Neutrophil (primary cell): ENCODE results near the gene JCAD.

Experiments
- H3K27ac ChIP-seq: fragments of 200-600 bp; sonication (generic); 2 replicates; pipeline ENCODE4 v1.5.1; 2016; ENCODE audit warnings: mild to moderate bottlenecking, moderate library complexity
- H3K27me3 ChIP-seq: fragments of 200-600 bp; sonication (generic); 2 replicates; pipeline ENCODE4 v1.6.0; 2016; ENCODE audit warnings: mild to moderate bottlenecking
- H3K36me3 ChIP-seq: fragments of 200-600 bp; sonication (generic); 2 replicates; pipeline ENCODE4 v1.5.1; 2017
- H3K4me1 ChIP-seq, 2 experiments: fragments of 200-600 bp in 1 of 2; sonication (generic) in 1 of 2; 1 replicate in 1 of 2; 2 replicates in 1 of 2; pipeline versions ENCODE4 v1.5.1 to v1.6.1; 2013 to 2016; ENCODE audit warnings: low read depth in 1 of 2, low read length in 1 of 2, mild to moderate bottlenecking in 1 of 2, moderate library complexity in 1 of 2; ENCODE audit not compliant: control insufficient read depth in 1 of 2, insufficient read depth in 1 of 2
- H3K4me3 ChIP-seq, 2 experiments: fragments of 200-600 bp in 1 of 2; sonication (generic) in 1 of 2; 1 replicate in 1 of 2; 2 replicates in 1 of 2; pipeline ENCODE4 v1.5.1; 2013 to 2016; ENCODE audit warnings: low read depth in 1 of 2, low read length in 1 of 2, mild to moderate bottlenecking in 1 of 2, moderate library complexity in 1 of 2
- H3K9me3 ChIP-seq: fragments of 200-600 bp; sonication (generic); 2 replicates; pipeline ENCODE4 v1.5.1; 2016
- CTCF ChIP-seq: fragments of 200-600 bp; sonication (generic); IDR thresholded peaks from 2 replicates; pipeline ENCODE4 v1.5.1; 2016; ENCODE audit warnings: antibody characterized with exemption

JCAD gene

GRCh38 chr10:30092151-30092790 lies 32.9 kb upstream of the JCAD start:
- no peaks in the 10 kb centered on the region for H3K36me3 ChIP-seq
- no peak overlapping the region for H3K27ac ChIP-seq
- no peak overlapping the region for H3K4me3 ChIP-seq
- H3K27me3 ChIP-seq, result peaks cover 7% of the 10 kb centered on the region
- TF ChIP-seq CTCF, result no peak
- H3K4me1 ChIP-seq, result no peaks in the 10 kb centered on the region
- H3K9me3 ChIP-seq, result no peaks in the 10 kb centered on the region

- no peaks in the 10 kb centered on the region for H3K4me1 ChIP-seq
- H3K27ac ChIP-seq, result no peak overlapping the region
- no peak overlapping the region for H3K4me3 ChIP-seq
- no peaks in the 10 kb centered on the region for H3K36me3 ChIP-seq
- no peaks in the 10 kb centered on the region for H3K27me3 ChIP-seq
- no peak for TF ChIP-seq CTCF
- no peaks in the 10 kb centered on the region for H3K9me3 ChIP-seq
These were observed 31.8 kb upstream of the JCAD start for GRCh38 chr10:30091136-30091535.

GRCh38 chr10:30088178-30088577 lies 28.8 kb upstream of the JCAD start:
- H3K9me3 ChIP-seq, result no peaks in the 10 kb centered on the region
- TF ChIP-seq CTCF, result no peak
- H3K4me3 ChIP-seq, result no peak overlapping the region
- peaks cover 7% of the 10 kb centered on the region for H3K27me3 ChIP-seq
- no peak overlapping the region for H3K27ac ChIP-seq
- no peaks in the 10 kb centered on the region for H3K36me3 ChIP-seq
- no peaks in the 10 kb centered on the region for H3K4me1 ChIP-seq

GRCh38 chr10:30083934-30084333 lies 24.5 kb upstream of the JCAD start:
- Histone ChIP-seq H3K9me3 (no peaks in the 10 kb centered on the region), H3K27me3 (peaks cover 7% of the 10 kb centered on the region), H3K4me3 (no peak overlapping the region), H3K4me1 (no peaks in the 10 kb centered on the region), H3K36me3 (no peaks in the 10 kb centered on the region), H3K27ac (no peak overlapping the region)
- no peak for TF ChIP-seq CTCF

GRCh38 chr10:30081182-30081581 lies 21.8 kb upstream of the JCAD start:
- Histone ChIP-seq H3K9me3 (no peaks in the 10 kb centered on the region), H3K4me3 (no peak overlapping the region), H3K4me1 (no peaks in the 10 kb centered on the region), H3K36me3 (no peaks in the 10 kb centered on the region), H3K27me3 (peaks cover 7% of the 10 kb centered on the region), H3K27ac (no peak overlapping the region)
- TF ChIP-seq CTCF, result no peak
